Lung (tissue), 12 donors: ENCODE measurements around the gene TACR1. TPM values are rescaled to one million over a fixed set of nuclear protein-coding genes. Genes with fewer than 3 reads are reported as not detected.

Experiments
- ATAC-seq: fragments of 200-7000 bp; cut with Tn5 transposase; one replicate; pipeline ENCODE4 v1.9.1; 2020; ENCODE audit warnings: moderate number of reproducible peaks; ENCODE audit not compliant: insufficient read depth, low FRiP score
- DNase-seq, 3 donors: peaks; one replicate each; pipeline ENCODE4 v3.0.0-alpha.2; 2013 to 2017
- H3K27ac ChIP-seq, 2 donors: one replicate each; pipeline ENCODE4 v1.5.1; 2013; ENCODE audit warnings: mild to moderate bottlenecking in 2 of 2, moderate library complexity in 2 of 2, control low read depth in 1 of 2, inconsistent platforms in 1 of 2, low read depth in 1 of 2, low read length in 1 of 2
- H3K27me3 ChIP-seq, 3 donors: one replicate each; pipeline ENCODE4 v1.5.1; 2013; ENCODE audit warnings: low read length in 2 of 3; ENCODE audit not compliant: control insufficient read depth in 3 of 3, insufficient read depth in 3 of 3
- H3K36me3 ChIP-seq, 4 donors: one replicate each; pipeline ENCODE4 v1.5.1; 2013; ENCODE audit warnings: low read length in 4 of 4, mild to moderate bottlenecking in 1 of 4, moderate library complexity in 1 of 4; ENCODE audit not compliant: control insufficient read depth in 4 of 4, insufficient read depth in 4 of 4
- H3K4me1 ChIP-seq, 5 donors: one replicate each; pipeline ENCODE4 v1.5.1; 2013; ENCODE audit warnings: low read length in 5 of 5, mild to moderate bottlenecking in 2 of 5, moderate library complexity in 1 of 5; ENCODE audit not compliant: control insufficient read depth in 5 of 5, insufficient read depth in 5 of 5
- H3K4me3 ChIP-seq: one replicate; pipeline ENCODE4 v1.5.1; 2013; ENCODE audit warnings: mild to moderate bottlenecking, control low read depth, moderate library complexity
- H3K9ac ChIP-seq, 2 donors: one replicate each; pipeline ENCODE4 v1.5.1; 2013; ENCODE audit warnings: low read length in 2 of 2, control low read depth in 1 of 2; ENCODE audit not compliant: insufficient read depth in 1 of 2
- H3K9me3 ChIP-seq, 4 donors: one replicate each; pipeline ENCODE4 v1.5.1; 2013; ENCODE audit warnings: low read length in 3 of 4, mild to moderate bottlenecking in 1 of 4, moderate library complexity in 1 of 4; ENCODE audit not compliant: control insufficient read depth in 4 of 4, insufficient read depth in 3 of 4
- CTCF ChIP-seq: IDR thresholded peaks from 2 replicates; pipeline ENCODE4 v1.5.1; 2012; ENCODE audit warnings: mild to moderate bottlenecking; ENCODE audit errors: control extremely low read depth, extremely low read depth
- WGBS, 2 donors: extraction: QIAGEN DNeasy Blood & Tissue Kit; methylation state at CpG; one replicate each; pipeline ENCODE4 v1.1.7; 2013; 5-methylcytosine and 5-hydroxymethylcytosine counted together
- polyA plus RNA-seq, 2 donors: library from polyadenylated mRNA; stranded (reverse); fragments of 200-250 nt; gene quantifications; one replicate each; pipeline ENCODE4 v1.2.1, GENCODE V29; 2013
- total RNA-seq, 2 donors: library from RNA; depleted of rRNA in 1 of 2; stranded (reverse); fragments of >200 nt in 1 of 2; gene quantifications; one replicate each; pipeline ENCODE4 v1.2.1, GENCODE V29; 2014 to 2021
- donor health status: control.
- donor health status: control.
- donor health status: Bipolar disorder and iron deficiency.
- donor health status: healthy.
- donor health status: DM: yes; HTN: yes; CAD: no.

Gene TACR1
- total and polyA plus RNA-seq, 4 donors, result 0.33 to 1.6 (median 0.59) TPM

- no peaks in the 10 kb centered on the region for H3K36me3 ChIP-seq
- WGBS, 2 donors, result 87 to 91% methylated on average over 1 of the region's 1 CpG
- H3K27ac ChIP-seq, result no peak overlapping the region
- H3K4me1 ChIP-seq, result no peaks in the 10 kb centered on the region
- no peaks in the 10 kb centered on the region for H3K27me3 ChIP-seq
- no peak for TF ChIP-seq CTCF
- H3K9me3 ChIP-seq, result peaks cover 0 to 3% (median 0%) of the 10 kb centered on the region in 4 donors
- no peak overlapping the region for H3K4me3 ChIP-seq
- H3K9ac ChIP-seq, result no peak overlapping the region
- no peak for DNase-seq
- no peak for ATAC-seq
Measured at GRCh38 chr2:75010571-75010970, 188.7 kb downstream of the TACR1 start.

DNA sequence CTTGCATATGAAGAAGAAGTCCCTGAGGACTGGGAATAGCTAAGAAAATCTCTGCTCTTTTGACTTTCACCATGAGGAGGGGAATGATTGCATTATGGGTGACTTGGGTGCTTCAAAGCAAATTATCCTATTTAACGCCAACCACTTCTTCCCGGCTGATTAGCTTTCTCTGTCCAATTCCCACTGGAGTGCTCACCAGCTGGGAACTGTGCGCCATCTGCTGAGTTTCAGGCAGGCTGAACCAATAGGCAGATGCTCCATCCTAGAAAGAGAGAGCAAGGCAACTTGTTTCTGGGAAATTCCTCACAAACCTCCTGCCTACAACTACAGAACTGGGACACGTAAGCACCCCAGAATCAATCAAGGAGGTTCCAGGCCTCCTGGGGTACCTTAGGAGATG, 191.5 kb downstream of the TACR1 start:
- DNase-seq (no peak), ATAC-seq (no peak)
- Histone ChIP-seq H3K27ac (no peak overlapping the region), H3K4me1 (no peaks in the 10 kb centered on the region), H3K9me3 (no peaks in the 10 kb centered on the region), H3K27me3 (no peaks in the 10 kb centered on the region), H3K4me3 (no peak overlapping the region), H3K36me3 (no peaks in the 10 kb centered on the region), H3K9ac (no peak overlapping the region)
- 96 to 98% methylated on average over 4 of the region's 4 CpGs for WGBS, 2 donors
- no peak for TF ChIP-seq CTCF

DNA sequence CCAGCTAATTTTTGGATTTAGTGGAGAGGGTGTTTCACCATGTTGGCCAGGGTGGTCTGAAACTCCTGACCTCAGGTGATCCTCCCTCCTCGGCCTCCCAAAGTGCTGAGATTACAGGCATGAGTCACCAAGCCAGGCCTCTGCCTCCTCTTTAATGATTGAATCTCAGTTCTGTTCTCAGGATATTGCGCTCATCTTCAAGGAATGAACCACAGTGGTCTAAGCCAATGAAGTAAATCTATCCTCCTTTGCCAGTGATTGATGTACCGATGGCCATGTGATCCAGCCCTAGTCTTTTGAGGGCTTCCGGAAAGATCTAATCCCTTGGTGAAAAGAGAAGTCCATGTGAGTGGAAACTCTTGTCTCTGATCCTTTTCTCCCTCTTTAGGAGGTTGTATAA, 192.3 kb downstream of the TACR1 start:
- 98 to 99% methylated on average over 4 of the region's 4 CpGs for WGBS, 2 donors
- DNase-seq, result no peak
- TF ChIP-seq CTCF, result no peak
- Histone ChIP-seq H3K27ac (no peak overlapping the region), H3K9me3 (no peaks in the 10 kb centered on the region), H3K27me3 (no peaks in the 10 kb centered on the region), H3K36me3 (no peaks in the 10 kb centered on the region), H3K9ac (no peak overlapping the region), H3K4me1 (no peaks in the 10 kb centered on the region), H3K4me3 (no peak overlapping the region)
- no peak for ATAC-seq

GRCh38 chr2:75006041-75006440, 193.3 kb downstream of the TACR1 start:
- Histone ChIP-seq H3K27me3 (no peaks in the 10 kb centered on the region), H3K27ac (no peak overlapping the region), H3K4me1 (no peaks in the 10 kb centered on the region), H3K4me3 (no peak overlapping the region), H3K9me3 (no peaks in the 10 kb centered on the region), H3K9ac (no peak overlapping the region), H3K36me3 (no peaks in the 10 kb centered on the region)
- DNase-seq (no peak), ATAC-seq (no peak)
- TF ChIP-seq CTCF, result no peak
